IMR-90 (cell line): Measurements from ENCODE around the gene RNF130. TPM values are rescaled to one million over a fixed set of nuclear protein-coding genes. Genes with fewer than 3 reads are reported as not detected.

ENCODE experiments used
- ATAC-seq: fragments of 200-7000 bp; cut with Tn5 transposase; 2 replicates; pipeline ENCODE4 v1.9.1; 2020; ENCODE audit warnings: low read depth, mild to moderate bottlenecking, moderate library complexity
- BruUV-seq: library from RNA; stranded (reverse); fragments of 400-500 nt; replicated peaks from 2 replicates; lab custom pipeline; 2021; lab: Mats Ljungman, UMichigan
- CTCF ChIA-PET: fragments of 300-600 bp; formaldehyde crosslinking; extraction: SDS; loops from one replicate; lab custom pipeline; 2021; ENCODE audit warnings: antibody characterized with exemption; lab: Yijun Ruan, JAX
- POLR2A ChIA-PET: fragments of 300-600 bp; sonication (Branson Sonifier 250); formaldehyde crosslinking; loops from one replicate; lab custom pipeline; 2022; ENCODE audit warnings: antibody characterized with exemption; ENCODE audit not compliant: unreplicated experiment; lab: Charles Lee
- DNase-seq: peaks from one replicate; pipeline ENCODE4 v3.0.0; 2013
- H2AFZ ChIP-seq: replicated peaks from 2 replicates; pipeline ENCODE3; 2013; ENCODE audit warnings: low read length, mild to moderate bottlenecking; ENCODE audit not compliant: poor library complexity
- H2AK5ac ChIP-seq: 2 replicates; pipeline ENCODE4 v1.6.1; 2013; ENCODE audit warnings: low read depth, low read length, inconsistent platforms
- H2AK9ac ChIP-seq: replicated peaks from 2 replicates; pipeline ENCODE3; 2013; ENCODE audit warnings: mild to moderate bottlenecking, low read depth, low read length, moderate library complexity; ENCODE audit not compliant: poor library complexity
- H2BK120ac ChIP-seq: 2 replicates; pipeline ENCODE4 v1.6.1; 2013; ENCODE audit warnings: low read depth, low read length, inconsistent platforms
- H2BK15ac ChIP-seq: 3 replicates; pipeline ENCODE4 v1.6.1; 2013; ENCODE audit warnings: low read depth, low read length, inconsistent platforms
- H2BK20ac ChIP-seq: 2 replicates; pipeline ENCODE4 v1.6.1; 2013; ENCODE audit warnings: low read depth, mild to moderate bottlenecking, inconsistent platforms, low read length, moderate library complexity
- H2BK5ac ChIP-seq: 2 replicates; pipeline ENCODE4 v1.6.1; 2013; ENCODE audit warnings: mild to moderate bottlenecking, low read depth, low read length, inconsistent platforms; ENCODE audit not compliant: poor library complexity, severe bottlenecking
- H3K14ac ChIP-seq: replicated peaks from 2 replicates; pipeline ENCODE4 v1.6.1; 2013; ENCODE audit warnings: low read depth, low read length, inconsistent platforms
- H3K18ac ChIP-seq: 2 replicates; pipeline ENCODE4 v1.6.1; 2013; ENCODE audit warnings: low read depth, low read length, control low read depth
- H3K23ac ChIP-seq: 2 replicates; pipeline ENCODE4 v1.6.1; 2013; ENCODE audit warnings: low read depth, low read length, inconsistent platforms
- H3K27ac ChIP-seq: 2 replicates; pipeline ENCODE4 v1.5.1; 2013; ENCODE audit warnings: mild to moderate bottlenecking, control low read depth, low read length; ENCODE audit not compliant: insufficient read depth
- H3K27me3 ChIP-seq: 2 replicates; pipeline ENCODE4 v1.6.1; 2013; ENCODE audit warnings: low read length; ENCODE audit not compliant: control insufficient read depth, insufficient read depth
- H3K36me3 ChIP-seq: 2 replicates; pipeline ENCODE4 v1.6.1; 2013; ENCODE audit warnings: low read length, mixed read lengths; ENCODE audit not compliant: control insufficient read depth, insufficient read depth
- H3K4ac ChIP-seq: 2 replicates; pipeline ENCODE4 v1.6.1; 2013; ENCODE audit warnings: low read depth, low read length, inconsistent platforms
- H3K4me1 ChIP-seq: 2 replicates; pipeline ENCODE4 v1.6.1; 2013; ENCODE audit warnings: low read length, mixed read lengths; ENCODE audit not compliant: control insufficient read depth, insufficient read depth
- H3K4me2 ChIP-seq: 2 replicates; pipeline ENCODE4 v1.6.1; 2013; ENCODE audit warnings: low read depth, mild to moderate bottlenecking, control low read depth, low read length, moderate library complexity
- H3K4me3 ChIP-seq: 2 replicates; pipeline ENCODE4 v1.5.1; 2013; ENCODE audit warnings: low read depth, mild to moderate bottlenecking, control low read depth, low read length, moderate library complexity; ENCODE audit not compliant: insufficient read depth
- H3K56ac ChIP-seq: 2 replicates; pipeline ENCODE4 v1.6.1; 2013; ENCODE audit warnings: low read length, inconsistent platforms; ENCODE audit not compliant: insufficient read depth; ENCODE audit errors: extremely low read depth
- H3K79me1 ChIP-seq, 2 experiments: 2 replicates each; pipeline ENCODE4 v1.6.1; 2013; ENCODE audit warnings: low read length in 2 of 2, inconsistent platforms in 1 of 2, low read depth in 1 of 2
- H3K9ac ChIP-seq: 2 replicates; pipeline ENCODE4 v1.6.1; 2013; ENCODE audit warnings: low read depth, low read length, control low read depth
- H3K9me1 ChIP-seq: 2 replicates; pipeline ENCODE4 v1.6.1; 2013; ENCODE audit warnings: low read length, inconsistent platforms; ENCODE audit not compliant: insufficient read depth
- H3K9me3 ChIP-seq: 2 replicates; pipeline ENCODE4 v1.6.1; 2013; ENCODE audit warnings: low read length; ENCODE audit not compliant: control insufficient read depth, insufficient read depth
- H4K20me1 ChIP-seq: 2 replicates; pipeline ENCODE4 v1.6.1; 2013; ENCODE audit warnings: low read length, inconsistent platforms; ENCODE audit not compliant: insufficient read depth
- H4K5ac ChIP-seq: 2 replicates; pipeline ENCODE4 v1.6.1; 2013; ENCODE audit warnings: mild to moderate bottlenecking, low read depth, low read length, control low read depth
- H4K8ac ChIP-seq, 2 experiments: 2 replicates each; pipeline ENCODE4 v1.6.1; 2013; ENCODE audit warnings: low read depth in 2 of 2, low read length in 2 of 2, control low read depth in 1 of 2, inconsistent platforms in 1 of 2
- H4K91ac ChIP-seq: 2 replicates; pipeline ENCODE4 v1.6.1; 2013; ENCODE audit warnings: low read depth, low read length, inconsistent platforms; ENCODE audit not compliant: insufficient read depth
- BHLHE40 ChIP-seq: fragments of 150-350 bp; IDR thresholded peaks from 2 replicates; pipeline ENCODE4 v1.6.1; 2016; ENCODE audit warnings: mild to moderate bottlenecking, low read depth, low read length
- CEBPB ChIP-seq: IDR thresholded peaks from 2 replicates; pipeline ENCODE4 v1.6.1; 2012; ENCODE audit warnings: low read depth, low read length, improper control_type of control experiment
- CHD1 ChIP-seq: IDR thresholded peaks from 2 replicates; pipeline ENCODE4 v1.6.1; 2012; ENCODE audit warnings: low read depth, low read length, improper control_type of control experiment
- ELK1 ChIP-seq: fragments of 150-350 bp; IDR thresholded peaks from 2 replicates; pipeline ENCODE4 v1.6.1; 2016; ENCODE audit warnings: low read depth, mild to moderate bottlenecking, low read length, moderate library complexity, borderline replicate concordance
- FOS ChIP-seq: fragments of 150-350 bp; IDR thresholded peaks from 2 replicates; pipeline ENCODE4 v1.6.1; 2016; ENCODE audit warnings: low read depth, low read length
- MAFK ChIP-seq: IDR thresholded peaks from 2 replicates; pipeline ENCODE4 v1.6.1; 2012; ENCODE audit warnings: low read depth, low read length, improper control_type of control experiment
- MAZ ChIP-seq: IDR thresholded peaks from 2 replicates; pipeline ENCODE4 v1.6.1; 2012; ENCODE audit warnings: low read depth, mild to moderate bottlenecking, low read length, improper control_type of control experiment, moderate library complexity, borderline replicate concordance
- NFE2L2 ChIP-seq: fragments of 150-350 bp; IDR thresholded peaks from 2 replicates; pipeline ENCODE4 v1.6.1; 2016; ENCODE audit warnings: low read depth, mild to moderate bottlenecking, low read length
- POLR2A ChIP-seq: IDR thresholded peaks from 2 replicates; pipeline ENCODE4 v1.6.1; 2012; ENCODE audit warnings: mild to moderate bottlenecking, low read depth, low read length
- RCOR1 ChIP-seq: IDR thresholded peaks from 2 replicates; pipeline ENCODE4 v1.6.1; 2012; ENCODE audit warnings: mild to moderate bottlenecking, low read length, improper control_type of control experiment; ENCODE audit not compliant: insufficient replicate concordance
- RFX5 ChIP-seq: IDR thresholded peaks from 2 replicates; pipeline ENCODE4 v1.8.0; 2012; ENCODE audit warnings: low read depth, mild to moderate bottlenecking, low read length, moderate library complexity
- SMC3 ChIP-seq: fragments of 150-350 bp; IDR thresholded peaks from 2 replicates; pipeline ENCODE4 v1.6.1; 2016; ENCODE audit warnings: low read depth, mild to moderate bottlenecking, antibody characterized with exemption, low read length, moderate library complexity
- USF2 ChIP-seq: fragments of 150-350 bp; IDR thresholded peaks from 2 replicates; pipeline ENCODE4 v1.6.1; 2017; ENCODE audit warnings: mild to moderate bottlenecking, antibody characterized with exemption, low read length, low read depth
- WGBS, 2 experiments: methylation state at CpG; one replicate each; pipeline versions ENCODE4 v1.1.5 to v1.1.7; 2013; ENCODE audit warnings: missing lambda C conversion rate in 2 of 2; ENCODE audit not compliant: insufficient read length in 1 of 2; ENCODE audit errors: extremely low coverage in 2 of 2; 5-methylcytosine and 5-hydroxymethylcytosine counted together
- dilution Hi-C: fragments of 300-500 bp; cut with HindIII; formaldehyde crosslinking; loops from one replicate; pipeline ENCODE4 v1.14.3; 2018; ENCODE audit warnings: low sequenced_read_pairs; ENCODE audit not compliant: unreplicated experiment
- in situ Hi-C: fragments of 300-500 bp; cut with MboI; formaldehyde crosslinking; loops from 3 replicates; pipeline ENCODE4 v1.14.3; 2019; ENCODE audit warnings: low sequenced_read_pairs, inconsistent platforms, mixed read lengths
- intact Hi-C: fragments of 100-400 bp; cut with micrococcal nuclease; formaldehyde crosslinking; loops from 2 replicates; pipeline ENCODE4 v1.10.0; 2022
- polyA plus RNA-seq, 3 experiments: library from polyadenylated mRNA; depleted of rRNA; stranded (reverse); fragments of >200 nt; gene quantifications; 2 replicates each; pipeline ENCODE4 v1.2.3, GENCODE V29; 2012; ENCODE audit warnings: low replicate concordance in 1 of 3
- total RNA-seq: library from RNA; depleted of rRNA; stranded (reverse); fragments of >200 nt; gene quantifications from 2 replicates; pipeline ENCODE4 v1.2.3, GENCODE V29; 2012
- TF ChIP-seq, protein P1 (sequence below): conservative IDR thresholded peaks from 2 replicates; pipeline ENCODE4 v1.5.1; 2012; ENCODE audit warnings: mild to moderate bottlenecking, low read depth, low read length, improper control_type of control experiment

RNF130 gene
- total and polyA plus RNA-seq, 2 of the 4 experiments (the other 2 are of a cell fraction): 12.9 to 21.7 TPM

- no peaks in the 10 kb centered on the region for H3K9me3 ChIP-seq
- no peak overlapping the region for H3K4me3 ChIP-seq
- no peaks in the 10 kb centered on the region for H4K20me1 ChIP-seq
- H3K23ac ChIP-seq: no peak overlapping the region
- H4K91ac ChIP-seq: no peak overlapping the region
- dilution Hi-C loops: no loop called here
- no peak for TF ChIP-seq BHLHE40
- TF ChIP-seq MAZ: no peak
- TF ChIP-seq FOS: no peak
- TF ChIP-seq RFX5: no peak
- no peak for TF ChIP-seq CHD1
- TF ChIP-seq, protein P1, sequence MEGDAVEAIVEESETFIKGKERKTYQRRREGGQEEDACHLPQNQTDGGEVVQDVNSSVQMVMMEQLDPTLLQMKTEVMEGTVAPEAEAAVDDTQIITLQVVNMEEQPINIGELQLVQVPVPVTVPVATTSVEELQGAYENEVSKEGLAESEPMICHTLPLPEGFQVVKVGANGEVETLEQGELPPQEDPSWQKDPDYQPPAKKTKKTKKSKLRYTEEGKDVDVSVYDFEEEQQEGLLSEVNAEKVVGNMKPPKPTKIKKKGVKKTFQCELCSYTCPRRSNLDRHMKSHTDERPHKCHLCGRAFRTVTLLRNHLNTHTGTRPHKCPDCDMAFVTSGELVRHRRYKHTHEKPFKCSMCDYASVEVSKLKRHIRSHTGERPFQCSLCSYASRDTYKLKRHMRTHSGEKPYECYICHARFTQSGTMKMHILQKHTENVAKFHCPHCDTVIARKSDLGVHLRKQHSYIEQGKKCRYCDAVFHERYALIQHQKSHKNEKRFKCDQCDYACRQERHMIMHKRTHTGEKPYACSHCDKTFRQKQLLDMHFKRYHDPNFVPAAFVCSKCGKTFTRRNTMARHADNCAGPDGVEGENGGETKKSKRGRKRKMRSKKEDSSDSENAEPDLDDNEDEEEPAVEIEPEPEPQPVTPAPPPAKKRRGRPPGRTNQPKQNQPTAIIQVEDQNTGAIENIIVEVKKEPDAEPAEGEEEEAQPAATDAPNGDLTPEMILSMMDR: no peak
- TF ChIP-seq RCOR1: no peak
- TF ChIP-seq NFE2L2: no peak
- TF ChIP-seq USF2: no peak
- no peak for TF ChIP-seq POLR2A
- TF ChIP-seq CEBPB: no peak
- TF ChIP-seq SMC3: no peak
- no peak for TF ChIP-seq MAFK
- TF ChIP-seq ELK1: no peak
- H3K56ac ChIP-seq: no peak overlapping the region
- DNase-seq (no peak), ATAC-seq (no peak)
- no peak overlapping the region for H4K8ac ChIP-seq
- H3K79me1 ChIP-seq: peaks cover 0 to 4% of the 10 kb centered on the region in 2 experiments; a peak in 1 of 4 replicates
- 77% methylated on average over 5 of the region's 15 CpGs; no CpG with 5 or more reads in 1 of the 2 experiments for WGBS, 2 experiments
- no peak overlapping the region for H2BK15ac ChIP-seq
- no TSS peak for BruUV-seq
- no peak overlapping the region for H3K9ac ChIP-seq
- H2AK9ac ChIP-seq: no peak overlapping the region
- H3K36me3 ChIP-seq: peaks cover 5% of the 10 kb centered on the region
- H3K27ac ChIP-seq: no peak overlapping the region
- 0 out of 2 replicates have a peak, but pooled peaks cover 2% of the 10 kb centered on the region for H3K4me1 ChIP-seq
- H3K18ac ChIP-seq: no peak overlapping the region
- H2AK5ac ChIP-seq: no peak overlapping the region
- H3K4ac ChIP-seq: no peak overlapping the region
- ChIA-PET CTCF (no interaction called here), POLR2A (no interaction called here)
- peaks cover 5% of the 10 kb centered on the region for H3K9me1 ChIP-seq
- H2AFZ ChIP-seq: no peak overlapping the region
- no peak overlapping the region for H4K5ac ChIP-seq
- H3K14ac ChIP-seq: no peak overlapping the region
- intact Hi-C loops: no loop called here
- no peak overlapping the region for H2BK20ac ChIP-seq
- no peak overlapping the region for H3K4me2 ChIP-seq
- no peak overlapping the region for H2BK5ac ChIP-seq
- no peaks in the 10 kb centered on the region for H3K27me3 ChIP-seq
- H2BK120ac ChIP-seq: no peak overlapping the region
- in situ Hi-C loops: no loop called here
Observed at GRCh38 chr5:180027459-180028089, 44.0 kb downstream of the RNF130 start.
